Stimulated activated CD8-positive, alpha-beta memory T cell treated with anti-CD3 and anti-CD28 coated beads, Interleukin-4, amount 100 ng/mL, for 48 hours (primary cell): ENCODE results near the gene PLEKHB2.
"Not testable (repeated sequence)": the region's sequence is repeated elsewhere in the genome, so short reads cannot be mapped to it uniquely, and the experiment has no call there.

Experiments used
- DNase-seq: peaks from one replicate; pipeline ENCODE4 v3.0.0-alpha.2; 2020

The PLEKHB2 gene, protein sequence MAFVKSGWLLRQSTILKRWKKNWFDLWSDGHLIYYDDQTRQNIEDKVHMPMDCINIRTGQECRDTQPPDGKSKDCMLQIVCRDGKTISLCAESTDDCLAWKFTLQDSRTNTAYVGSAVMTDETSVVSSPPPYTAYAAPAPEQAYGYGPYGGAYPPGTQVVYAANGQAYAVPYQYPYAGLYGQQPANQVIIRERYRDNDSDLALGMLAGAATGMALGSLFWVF

DNA sequence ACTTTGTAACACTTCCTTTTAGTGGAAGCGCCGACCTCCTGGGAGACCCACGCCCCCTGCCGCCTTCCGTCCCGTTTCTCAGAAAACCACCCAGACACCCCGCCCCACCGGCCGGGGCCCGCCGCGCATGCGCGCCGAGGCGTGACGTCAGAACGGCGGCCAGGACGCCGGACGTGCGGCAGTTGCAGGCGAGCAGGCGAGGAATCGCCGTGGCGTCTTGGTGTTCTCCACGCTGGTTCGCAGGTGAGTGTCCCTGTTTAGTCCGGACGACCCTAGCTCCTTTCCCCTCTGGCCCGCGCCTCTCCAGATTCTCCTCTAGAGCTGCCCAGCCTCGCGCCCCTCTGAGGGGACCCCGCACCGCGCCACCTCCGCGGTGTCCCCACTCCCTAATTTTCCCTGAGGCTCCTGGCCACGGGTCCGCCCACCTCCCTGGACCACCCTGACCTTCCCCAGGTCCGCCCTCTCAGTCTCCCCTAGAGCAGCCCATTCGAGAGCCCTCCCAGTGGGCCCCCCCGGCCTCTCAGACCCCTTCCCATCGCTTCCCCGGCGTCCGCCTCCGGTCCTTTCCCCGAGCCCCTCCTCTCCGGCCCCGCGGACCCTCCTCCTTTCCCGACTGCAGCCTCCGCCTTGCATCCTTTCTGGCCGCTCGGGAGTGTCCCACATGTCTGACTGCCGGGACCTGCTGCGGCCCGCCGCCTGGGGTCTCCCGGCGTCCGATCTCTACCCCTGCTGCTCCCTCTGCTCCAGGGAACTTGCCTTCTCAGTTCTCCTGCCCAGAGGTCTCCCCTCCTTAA is at the start of gene PLEKHB2:
PLEKHB2 (plus strand) TSS at position 181 of the 794 bp plus-strand sequence. CDS start 15,606 bp downstream, outside the sequence.
- DNase-seq = peak; percentile 95

DNA sequence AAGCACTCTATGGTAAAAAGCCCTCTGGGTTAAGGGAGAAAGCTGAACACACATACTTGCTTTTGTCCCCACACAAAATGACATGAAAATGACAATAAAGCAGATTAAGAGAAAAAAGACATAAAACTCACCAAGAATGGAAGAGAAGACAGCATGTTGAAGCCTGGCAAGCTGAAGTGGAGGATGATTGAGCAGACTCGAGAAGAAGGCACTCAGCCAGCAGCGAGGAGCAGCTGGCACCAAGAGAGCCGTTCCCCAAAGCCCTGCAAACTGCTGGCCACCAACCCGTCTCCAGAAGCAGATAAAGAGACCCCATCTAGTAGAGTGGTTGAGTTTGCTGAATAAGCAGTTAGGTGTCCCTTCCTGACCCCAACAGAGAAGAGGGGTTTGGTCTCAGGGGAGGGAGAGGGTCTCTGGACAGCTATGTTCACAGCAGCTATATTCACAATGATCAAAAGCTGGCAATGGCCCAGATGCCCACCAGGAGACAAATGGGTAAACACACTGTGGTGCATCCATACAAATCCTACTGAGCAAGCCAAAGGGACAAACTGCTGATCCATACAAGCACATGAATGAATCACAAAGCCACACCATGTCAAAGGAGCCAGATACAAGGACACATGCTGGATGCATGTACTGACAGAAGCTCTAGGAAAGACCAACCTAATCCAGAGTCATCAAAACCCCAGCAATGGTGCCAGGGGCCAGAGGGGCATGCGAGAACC is 48.8 kb upstream of the PLEKHB2 start:
- no peak for DNase-seq

DNA sequence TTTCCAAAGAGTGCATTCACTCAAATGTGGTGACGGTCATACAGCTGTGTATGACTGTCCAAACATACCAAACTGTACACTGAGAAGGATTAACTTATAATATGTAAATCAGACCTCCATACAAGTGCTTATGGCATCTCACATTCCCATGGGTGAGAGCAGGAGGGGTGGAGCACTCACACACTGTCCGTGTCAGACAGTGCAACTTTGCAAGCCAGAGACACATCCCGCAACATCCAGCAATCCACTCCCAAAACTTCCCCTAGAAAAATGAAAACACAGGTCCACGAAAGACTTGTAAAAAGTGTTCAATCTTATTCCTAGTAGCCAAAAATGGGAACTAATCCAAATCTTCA is 48.2 kb upstream of the PLEKHB2 start:
- DNase-seq = no peak

DNA sequence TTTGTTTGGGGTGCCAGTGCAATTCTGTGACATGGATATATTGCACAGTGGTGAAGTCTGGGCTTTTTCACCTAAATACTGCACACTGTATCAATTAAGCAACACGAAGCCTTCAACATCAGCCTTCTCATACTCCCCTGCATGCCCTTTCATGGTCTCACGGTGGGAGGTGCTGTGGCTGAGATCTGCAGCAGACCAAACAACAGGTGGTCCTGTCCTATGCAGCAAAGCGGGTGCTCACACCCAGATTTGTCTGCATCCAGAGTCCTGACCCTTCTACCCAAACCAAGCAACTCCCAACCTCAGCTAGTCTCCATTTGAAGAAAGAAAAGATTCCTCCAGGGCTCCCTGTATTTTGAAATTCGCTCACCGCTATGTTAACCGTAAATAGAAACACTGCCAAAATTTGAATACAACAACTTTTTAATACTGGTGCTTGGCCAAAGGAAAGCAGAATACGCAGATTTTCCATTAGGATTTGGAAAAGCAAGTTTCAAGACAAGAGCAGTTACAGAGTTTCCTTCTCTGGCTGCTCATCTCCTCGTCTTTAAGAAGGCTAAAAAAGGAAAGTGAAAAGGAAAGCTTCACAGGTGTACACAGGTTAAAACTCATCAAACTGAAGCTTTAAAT is 46.8 kb upstream of the PLEKHB2 start:
- DNase-seq = no peak

DNA sequence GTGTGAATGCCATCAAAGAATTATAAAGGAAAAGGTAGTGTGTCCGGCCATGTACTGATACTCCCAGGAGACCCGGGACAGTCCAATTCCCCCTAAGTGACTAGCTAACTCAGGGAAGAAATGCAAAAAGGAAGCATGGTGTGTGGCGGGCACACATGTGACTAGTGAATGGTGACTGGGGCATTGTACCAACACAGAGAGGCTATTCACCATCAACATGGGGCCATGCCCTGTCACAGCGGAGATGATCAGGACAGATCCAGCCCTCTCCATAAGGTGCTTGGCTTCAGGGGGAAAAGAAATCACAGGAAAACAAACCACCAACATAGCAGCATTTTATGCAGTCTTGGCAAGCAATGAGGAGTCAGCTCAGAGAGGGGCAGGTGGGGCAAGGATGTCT is 46.2 kb upstream of the PLEKHB2 start:
- no peak for DNase-seq

GRCh38 chr2:131063501-131064283 is 41.4 kb upstream of the PLEKHB2 start:
- no peak for DNase-seq

- DNase-seq = no peak
Measured at GRCh38 chr2:131064589-131065512, 40.3 kb upstream of the PLEKHB2 start.

DNA sequence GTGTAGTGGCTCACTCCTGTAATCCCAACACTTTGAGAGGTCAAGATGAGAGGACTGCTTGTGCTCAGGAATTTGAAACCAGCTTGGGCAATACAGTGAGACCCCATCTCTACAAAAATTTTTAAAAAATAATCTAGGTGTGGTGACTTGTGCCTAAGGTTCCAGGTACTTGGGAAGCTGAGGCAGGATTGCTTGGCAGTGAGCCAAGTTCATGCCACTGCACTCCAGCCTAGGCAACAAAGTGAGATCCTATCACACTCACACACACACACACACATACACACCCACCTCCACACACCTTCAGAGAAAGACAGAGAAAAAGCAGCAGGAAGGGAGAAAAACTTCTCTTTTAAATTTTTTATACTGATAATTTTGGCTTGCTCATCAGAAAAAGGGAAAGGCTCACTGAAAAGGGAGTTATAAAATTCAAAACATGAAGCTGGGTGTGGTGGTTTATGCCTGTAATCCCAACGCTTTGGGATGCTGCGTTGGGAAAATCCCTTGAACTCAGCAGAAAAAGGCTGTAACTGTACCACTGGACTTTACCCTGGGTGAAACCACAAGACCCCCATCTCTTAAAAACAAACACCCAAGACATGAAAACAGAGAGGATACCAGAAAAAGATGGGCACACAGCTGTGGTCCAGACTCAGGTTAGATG is 37.5 kb upstream of the PLEKHB2 start:
- DNase-seq = no peak

- DNase-seq = not testable (repeated sequence)
Measured at GRCh38 chr2:131068172-131068571, 37.0 kb upstream of the PLEKHB2 start.

GRCh38 chr2:131075578-131075977 is 29.6 kb upstream of the PLEKHB2 start:
- DNase-seq = not testable (repeated sequence)

DNA sequence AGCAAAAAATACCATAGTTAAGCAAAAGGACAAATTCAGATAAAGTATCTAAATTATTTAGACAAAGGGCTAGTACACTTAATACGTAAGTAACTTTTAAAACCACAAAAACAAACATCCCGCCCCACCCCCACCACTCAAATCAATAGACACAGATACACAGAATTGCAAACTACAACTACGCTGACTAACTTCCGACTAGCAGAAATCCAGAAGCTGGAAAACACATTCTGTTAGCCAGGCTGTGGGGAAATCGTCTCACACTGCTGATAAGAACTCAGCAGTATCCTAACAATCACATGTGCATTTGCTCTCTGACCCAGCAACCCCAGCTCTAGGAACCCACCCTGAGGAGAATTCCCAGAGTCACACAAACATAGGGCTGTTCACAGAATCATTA is 28.4 kb upstream of the PLEKHB2 start:
- no peak for DNase-seq

GRCh38 chr2:131077182-131077846 is 27.8 kb upstream of the PLEKHB2 start:
- no peak for DNase-seq

DNA sequence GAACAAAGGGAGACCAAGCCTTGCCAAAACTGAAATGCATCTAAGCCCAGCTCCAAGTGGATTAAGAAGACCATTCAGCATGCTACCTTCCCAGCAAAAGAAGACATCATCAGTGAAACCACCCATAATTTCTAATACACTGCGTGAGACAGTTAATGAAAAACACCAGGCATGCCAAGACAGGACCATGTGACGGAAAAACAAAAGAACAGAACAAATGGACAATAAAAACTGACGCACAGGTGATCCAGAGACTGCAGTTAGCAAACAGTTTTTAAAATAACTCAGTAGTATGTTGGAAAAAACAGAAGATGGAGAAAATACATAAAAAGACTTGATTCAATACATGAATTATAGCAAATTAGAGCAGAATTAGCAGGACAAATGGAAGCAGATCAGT is 27.2 kb upstream of the PLEKHB2 start:
- DNase-seq = no peak

DNA sequence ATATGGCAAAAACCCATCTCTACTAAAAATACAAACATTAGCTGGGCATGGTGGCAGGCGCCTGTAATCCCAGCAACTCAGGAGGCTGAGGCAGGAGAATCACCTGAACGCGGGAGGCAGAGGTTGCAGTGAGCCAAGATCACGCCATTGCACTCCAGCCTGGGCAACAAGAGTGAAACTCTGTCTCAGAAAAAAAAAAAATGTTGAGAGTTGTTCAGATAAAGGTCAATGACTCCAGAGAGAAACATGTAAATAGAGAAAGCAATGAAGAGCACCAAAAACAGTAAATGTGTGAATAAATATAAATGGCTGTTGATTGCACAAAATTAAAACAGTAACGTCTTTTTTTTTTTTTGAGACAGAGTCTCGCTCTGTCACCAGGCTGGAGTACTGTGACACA is 25.2 kb upstream of the PLEKHB2 start:
- DNase-seq = not testable (repeated sequence)

DNA sequence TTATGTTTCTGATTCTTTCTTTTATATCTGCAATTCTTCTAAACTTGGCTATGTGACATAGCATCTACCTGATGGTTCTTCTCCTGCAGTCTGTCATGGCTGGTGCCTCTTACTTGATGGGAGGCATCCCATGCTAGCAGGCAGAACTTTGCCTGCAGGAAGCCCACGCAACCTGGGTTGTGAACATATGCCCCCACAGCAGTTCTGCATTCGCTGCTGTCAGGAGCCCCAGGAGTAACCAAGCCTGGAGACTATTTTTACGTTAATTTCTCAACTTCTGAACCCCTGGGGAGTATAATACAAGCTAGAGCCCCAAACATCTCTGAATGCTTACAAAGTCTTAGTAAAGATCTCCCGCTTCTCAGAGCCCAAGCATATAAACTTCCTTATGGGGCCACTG is 23.9 kb upstream of the PLEKHB2 start:
- DNase-seq = no peak

GRCh38 chr2:131085646-131086045 is 19.5 kb upstream of the PLEKHB2 start:
- no peak for DNase-seq

DNA sequence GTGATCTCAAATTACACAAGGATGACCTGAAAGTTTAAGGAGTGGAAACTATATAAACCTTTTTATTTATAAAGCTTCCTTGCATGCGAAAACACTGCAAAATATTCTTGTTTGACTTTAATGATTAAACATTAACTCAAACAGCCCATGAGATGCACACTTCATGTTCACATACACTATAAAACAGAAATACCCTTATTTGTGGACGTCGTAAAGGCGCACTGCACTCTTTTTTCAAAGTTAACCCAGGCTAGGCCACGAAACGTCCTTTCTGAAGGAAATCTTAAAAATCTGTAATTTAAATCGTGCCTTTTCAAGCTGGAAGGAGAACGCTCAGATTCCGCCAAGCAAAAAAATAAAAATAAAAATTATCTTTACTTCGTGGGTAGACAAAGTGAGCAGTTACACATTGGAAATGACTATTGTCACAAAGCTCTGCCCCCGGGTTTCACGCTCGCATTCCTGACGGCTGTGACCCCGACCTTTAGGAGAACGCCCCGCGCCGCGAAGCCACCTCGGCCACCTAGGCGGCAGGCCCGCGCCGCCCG is 12.6 kb upstream of the PLEKHB2 start:
- DNase-seq = peak; percentile 63

DNA sequence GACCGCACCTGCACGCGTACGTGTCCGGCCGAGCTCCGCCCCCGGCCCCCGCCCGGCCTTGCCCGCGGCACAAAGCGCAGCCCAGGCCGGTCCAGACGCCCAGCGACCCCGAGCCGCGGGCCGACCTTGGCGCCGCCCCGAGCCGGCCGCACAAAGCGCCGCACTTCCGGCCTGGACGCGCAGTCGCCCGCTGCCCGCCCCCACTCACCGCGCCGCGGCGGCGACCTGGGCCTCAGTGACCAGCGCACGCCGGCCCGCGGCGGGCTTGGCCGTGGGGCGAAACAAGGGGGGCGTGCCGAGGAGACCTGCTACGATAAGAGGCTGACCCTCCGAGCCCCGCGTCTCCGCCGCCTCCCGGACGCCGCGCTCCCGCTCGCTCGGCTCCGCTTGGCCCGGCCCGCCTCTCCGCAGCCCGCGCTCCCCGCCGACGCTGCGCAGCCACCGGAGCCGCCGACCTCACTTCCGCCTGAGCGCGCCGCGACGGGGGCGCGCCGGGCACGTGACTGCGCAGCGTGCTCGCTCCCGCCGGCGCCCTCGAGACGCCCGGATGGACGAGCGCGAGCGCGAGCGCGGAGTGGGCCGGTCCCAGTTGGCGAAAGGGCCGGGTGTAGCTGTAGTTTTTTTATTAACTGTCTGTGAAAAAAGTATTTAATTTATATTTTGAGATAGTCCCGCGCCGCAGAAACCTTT is 12.0 kb upstream of the PLEKHB2 start, which contains the start of gene FAM168B:
FAM168B (minus strand) TSS at position 455 of the 690 bp plus-strand sequence. CDS start 10,814 bp downstream, outside the sequence.
- DNase-seq = peak; percentile 88
